HEK293 (cell line): ENCODE measurements around the gene STUB1.

Experiments
- CTCF ChIA-PET: fragments of 350-600 bp; formaldehyde crosslinking; extraction: SDS; loops from one replicate; lab custom pipeline; 2021; ENCODE audit warnings: antibody characterized with exemption; lab: Yijun Ruan, JAX
- POLR2A ChIA-PET: fragments of 300-600 bp; formaldehyde crosslinking; extraction: SDS; loops from one replicate; lab custom pipeline; 2020; ENCODE audit warnings: antibody characterized with exemption, inconsistent platforms; lab: Yijun Ruan, JAX
- H3K27ac ChIP-seq: fragments of 200-500 bp; sonication (Bioruptor generic); 2 replicates; pipeline ENCODE4 v1.5.1; 2014; ENCODE audit warnings: low read depth, low read length, control low read depth, inconsistent platforms; ENCODE audit errors: extremely low read depth
- H3K36me3 ChIP-seq, 2 experiments: fragments of 200-500 bp in 1 of 2; sonication (Bioruptor generic) in 1 of 2; 1 replicate in 1 of 2; 2 replicates in 1 of 2; pipeline ENCODE4 v1.5.1; 2014 to 2017; ENCODE audit warnings: inconsistent platforms in 2 of 2, low read length in 2 of 2; ENCODE audit not compliant: control insufficient read depth in 2 of 2, insufficient read depth in 1 of 2
- H3K4me1 ChIP-seq: fragments of 200-500 bp; sonication (Bioruptor generic); 2 replicates; pipeline ENCODE4 v1.5.1; 2014; ENCODE audit warnings: mild to moderate bottlenecking, low read length, inconsistent platforms; ENCODE audit not compliant: control insufficient read depth, insufficient read depth
- H3K4me3 ChIP-seq: 2 replicates; pipeline ENCODE4 v1.5.1; 2011; ENCODE audit warnings: low read depth, mild to moderate bottlenecking, control low read depth, low read length, moderate library complexity
- H3K9me3 ChIP-seq: fragments of 200-500 bp; sonication (Bioruptor generic); 2 replicates; pipeline ENCODE4 v1.5.1; 2014; ENCODE audit warnings: low read depth, low read length, inconsistent platforms; ENCODE audit not compliant: control insufficient read depth, insufficient read depth
- KLF9 ChIP-seq: fragments of 450-650 bp; formaldehyde crosslinking; IDR thresholded peaks from 2 replicates; pipeline ENCODE4 v1.5.1; 2016; ENCODE audit warnings: missing biosample characterization, missing genetic modification characterization, low read depth
- SP2 ChIP-seq: fragments of 450-650 bp; formaldehyde crosslinking; IDR thresholded peaks from 2 replicates; pipeline ENCODE4 v1.5.1; 2016; ENCODE audit warnings: missing biosample characterization, missing genetic modification characterization
- WT1 ChIP-seq: fragments of 450-650 bp; formaldehyde crosslinking; IDR thresholded peaks from 2 replicates; pipeline ENCODE4 v1.5.1; 2016; ENCODE audit warnings: missing biosample characterization, missing genetic modification characterization
- YY2 ChIP-seq: fragments of 450-650 bp; formaldehyde crosslinking; IDR thresholded peaks from 2 replicates; pipeline ENCODE4 v1.5.1; 2016; ENCODE audit warnings: missing biosample characterization, missing genetic modification characterization
- ZBTB10 ChIP-seq: fragments of 450-650 bp; formaldehyde crosslinking; IDR thresholded peaks from 2 replicates; pipeline ENCODE4 v1.5.1; 2016; ENCODE audit warnings: missing biosample characterization, missing genetic modification characterization
- ZBTB17 ChIP-seq: fragments of 450-650 bp; formaldehyde crosslinking; IDR thresholded peaks from 2 replicates; pipeline ENCODE4 v1.5.1; 2016; ENCODE audit warnings: missing biosample characterization, missing genetic modification characterization
- ZNF112 ChIP-seq: fragments of 450-650 bp; formaldehyde crosslinking; IDR thresholded peaks from 2 replicates; pipeline ENCODE4 v1.5.0; 2017; ENCODE audit warnings: missing biosample characterization, missing genetic modification characterization
- ZNF18 ChIP-seq: fragments of 450-650 bp; formaldehyde crosslinking; IDR thresholded peaks from 2 replicates; pipeline ENCODE4 v1.5.1; 2016; ENCODE audit warnings: missing biosample characterization, missing genetic modification characterization
- ZNF202 ChIP-seq: fragments of 450-650 bp; formaldehyde crosslinking; IDR thresholded peaks from 2 replicates; pipeline ENCODE4 v1.5.1; 2016; ENCODE audit warnings: missing biosample characterization, missing genetic modification characterization, borderline replicate concordance
- ZNF449 ChIP-seq: fragments of 450-650 bp; formaldehyde crosslinking; IDR thresholded peaks from 2 replicates; pipeline ENCODE4 v1.5.1; 2017; ENCODE audit warnings: missing biosample characterization, mild to moderate bottlenecking, missing genetic modification characterization, moderate library complexity
- ZNF768 ChIP-seq: fragments of 450-650 bp; formaldehyde crosslinking; IDR thresholded peaks from 2 replicates; pipeline ENCODE4 v1.5.1; 2018; ENCODE audit warnings: missing biosample characterization, mild to moderate bottlenecking, missing genetic modification characterization
- ZNF792 ChIP-seq: fragments of 450-650 bp; formaldehyde crosslinking; IDR thresholded peaks from 2 replicates; pipeline ENCODE4 v1.5.1; 2016; ENCODE audit warnings: missing biosample characterization, missing genetic modification characterization
- TF ChIP-seq, protein P1 (sequence below): fragments of 450-650 bp; formaldehyde crosslinking; IDR thresholded peaks from 2 replicates; pipeline ENCODE4 v1.5.1; 2017; ENCODE audit warnings: missing biosample characterization, missing genetic modification characterization
- TF ChIP-seq, protein P2 (sequence below): fragments of 450-650 bp; formaldehyde crosslinking; IDR thresholded peaks from 2 replicates; pipeline ENCODE4 v1.5.1; 2016; ENCODE audit warnings: missing biosample characterization, missing genetic modification characterization
- TF ChIP-seq, protein P3 (sequence below): fragments of 450-650 bp; formaldehyde crosslinking; optimal IDR thresholded peaks from 2 replicates; pipeline ENCODE3; 2016; ENCODE audit warnings: missing biosample characterization, mild to moderate bottlenecking, missing genetic modification characterization
- TF ChIP-seq, protein P4 (sequence below): fragments of 450-650 bp; formaldehyde crosslinking; IDR thresholded peaks from 2 replicates; pipeline ENCODE4 v1.5.1; 2016; ENCODE audit warnings: missing biosample characterization, missing genetic modification characterization
- TF ChIP-seq, protein P5 (sequence below): fragments of 450-650 bp; formaldehyde crosslinking; IDR thresholded peaks from 2 replicates; pipeline ENCODE4 v1.5.1; 2016; ENCODE audit warnings: missing biosample characterization, missing genetic modification characterization

Gene STUB1

DNA sequence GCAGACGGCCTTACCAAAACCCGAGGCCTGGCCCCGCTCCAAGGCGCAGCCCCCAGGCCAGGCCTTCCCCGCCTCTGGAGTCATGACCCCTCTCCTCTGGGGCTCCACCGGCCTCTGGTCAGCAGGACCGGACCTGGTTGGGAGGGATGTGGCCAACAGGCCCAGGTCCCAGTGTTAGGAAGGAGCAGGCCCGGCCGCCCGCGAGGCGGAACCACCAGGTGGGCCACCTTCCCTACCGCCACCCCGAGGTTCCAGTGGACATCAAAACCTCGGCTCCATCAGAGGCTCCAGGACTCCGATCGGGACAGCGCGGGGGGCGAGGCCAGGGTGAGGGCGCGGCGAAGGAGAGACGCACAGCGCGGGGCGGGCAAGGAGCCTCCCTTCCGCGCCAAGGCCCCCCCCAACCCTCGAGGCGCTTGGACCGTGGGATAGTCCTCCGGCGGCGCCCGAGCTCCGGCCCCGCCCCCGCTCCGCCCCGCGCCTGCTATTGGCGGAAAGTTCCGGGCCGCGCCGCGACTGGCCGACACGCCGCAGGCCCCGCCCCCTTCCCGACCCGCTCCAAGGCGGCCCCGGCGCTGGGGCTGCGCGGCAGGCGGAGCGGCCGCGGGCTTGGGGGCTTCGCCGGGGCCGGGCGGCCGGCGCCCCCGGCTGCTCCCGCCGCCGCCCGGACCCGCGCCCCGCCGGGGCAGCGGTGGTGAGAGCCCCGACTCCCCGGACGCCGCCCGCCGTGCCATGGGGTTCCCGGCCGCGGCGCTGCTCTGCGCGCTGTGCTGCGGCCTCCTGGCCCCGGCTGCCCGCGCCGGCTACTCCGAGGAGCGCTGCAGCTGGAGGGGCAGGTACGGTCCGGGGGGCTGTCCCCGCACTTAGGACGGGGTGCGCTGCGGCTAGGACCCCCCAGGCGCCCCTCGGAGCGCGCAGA is 34.6 kb downstream of the STUB1 start, which contains the start of gene METRN (continued):
- TF ChIP-seq ZNF112 (tag by site-specific recombination) = no peak
- TF ChIP-seq ZNF18 (tag by site-specific recombination) = no peak
- TF ChIP-seq, protein P1, sequence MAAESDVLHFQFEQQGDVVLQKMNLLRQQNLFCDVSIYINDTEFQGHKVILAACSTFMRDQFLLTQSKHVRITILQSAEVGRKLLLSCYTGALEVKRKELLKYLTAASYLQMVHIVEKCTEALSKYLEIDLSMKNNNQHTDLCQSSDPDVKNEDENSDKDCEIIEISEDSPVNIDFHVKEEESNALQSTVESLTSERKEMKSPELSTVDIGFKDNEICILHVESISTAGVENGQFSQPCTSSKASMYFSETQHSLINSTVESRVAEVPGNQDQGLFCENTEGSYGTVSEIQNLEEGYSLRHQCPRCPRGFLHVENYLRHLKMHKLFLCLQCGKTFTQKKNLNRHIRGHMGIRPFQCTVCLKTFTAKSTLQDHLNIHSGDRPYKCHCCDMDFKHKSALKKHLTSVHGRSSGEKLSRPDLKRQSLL (tag by site-specific recombination) = peak; percentile 95
- TF ChIP-seq, protein P2, sequence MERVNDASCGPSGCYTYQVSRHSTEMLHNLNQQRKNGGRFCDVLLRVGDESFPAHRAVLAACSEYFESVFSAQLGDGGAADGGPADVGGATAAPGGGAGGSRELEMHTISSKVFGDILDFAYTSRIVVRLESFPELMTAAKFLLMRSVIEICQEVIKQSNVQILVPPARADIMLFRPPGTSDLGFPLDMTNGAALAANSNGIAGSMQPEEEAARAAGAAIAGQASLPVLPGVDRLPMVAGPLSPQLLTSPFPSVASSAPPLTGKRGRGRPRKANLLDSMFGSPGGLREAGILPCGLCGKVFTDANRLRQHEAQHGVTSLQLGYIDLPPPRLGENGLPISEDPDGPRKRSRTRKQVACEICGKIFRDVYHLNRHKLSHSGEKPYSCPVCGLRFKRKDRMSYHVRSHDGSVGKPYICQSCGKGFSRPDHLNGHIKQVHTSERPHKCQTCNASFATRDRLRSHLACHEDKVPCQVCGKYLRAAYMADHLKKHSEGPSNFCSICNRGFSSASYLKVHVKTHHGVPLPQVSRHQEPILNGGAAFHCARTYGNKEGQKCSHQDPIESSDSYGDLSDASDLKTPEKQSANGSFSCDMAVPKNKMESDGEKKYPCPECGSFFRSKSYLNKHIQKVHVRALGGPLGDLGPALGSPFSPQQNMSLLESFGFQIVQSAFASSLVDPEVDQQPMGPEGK (tag by site-specific recombination) = peak; percentile 57
- TF ChIP-seq, protein P3, sequence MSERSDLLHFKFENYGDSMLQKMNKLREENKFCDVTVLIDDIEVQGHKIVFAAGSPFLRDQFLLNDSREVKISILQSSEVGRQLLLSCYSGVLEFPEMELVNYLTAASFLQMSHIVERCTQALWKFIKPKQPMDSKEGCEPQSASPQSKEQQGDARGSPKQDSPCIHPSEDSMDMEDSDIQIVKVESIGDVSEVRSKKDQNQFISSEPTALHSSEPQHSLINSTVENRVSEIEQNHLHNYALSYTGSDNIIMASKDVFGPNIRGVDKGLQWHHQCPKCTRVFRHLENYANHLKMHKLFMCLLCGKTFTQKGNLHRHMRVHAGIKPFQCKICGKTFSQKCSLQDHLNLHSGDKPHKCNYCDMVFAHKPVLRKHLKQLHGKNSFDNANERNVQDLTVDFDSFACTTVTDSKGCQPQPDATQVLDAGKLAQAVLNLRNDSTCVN (tag by site-specific recombination) = peak; percentile 46

DNA sequence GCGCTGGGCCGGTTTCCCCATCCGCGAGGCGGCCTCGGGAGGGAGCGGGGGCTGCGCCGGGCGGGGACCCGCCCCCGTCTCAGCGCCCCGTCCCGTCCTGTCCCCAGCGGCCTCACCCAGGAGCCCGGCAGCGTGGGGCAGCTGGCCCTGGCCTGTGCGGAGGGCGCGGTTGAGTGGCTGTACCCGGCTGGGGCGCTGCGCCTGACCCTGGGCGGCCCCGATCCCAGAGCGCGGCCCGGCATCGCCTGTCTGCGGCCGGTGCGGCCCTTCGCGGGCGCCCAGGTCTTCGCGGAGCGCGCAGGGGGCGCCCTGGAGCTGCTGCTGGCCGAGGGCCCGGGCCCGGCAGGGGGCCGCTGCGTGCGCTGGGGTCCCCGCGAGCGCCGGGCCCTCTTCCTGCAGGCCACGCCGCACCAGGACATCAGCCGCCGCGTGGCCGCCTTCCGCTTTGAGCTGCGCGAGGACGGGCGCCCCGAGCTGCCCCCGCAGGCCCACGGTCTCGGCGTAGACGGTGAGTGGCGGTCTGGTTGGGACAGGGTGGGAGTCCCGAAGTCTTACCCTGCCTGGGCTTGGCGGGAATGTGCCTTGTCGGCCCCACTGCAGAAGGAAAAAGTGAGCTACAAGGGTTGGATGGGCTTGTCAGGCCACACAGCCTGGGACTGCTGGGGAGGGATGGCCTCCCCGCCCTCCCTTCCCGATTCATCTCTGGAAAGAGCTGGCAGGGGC is 35.4 kb downstream of the STUB1 start:
- Histone ChIP-seq H3K9me3 (no peaks in the 10 kb centered on the region), H3K4me1 (peaks cover 10% of the 10 kb centered on the region), H3K36me3 (peaks cover 0 to 7% of the 10 kb centered on the region in 2 experiments; a peak in 1 of 3 replicates), H3K27ac (peak overlapping the region; percentile 66; the same call in 1 of the 2 replicates), H3K4me3 (peak overlapping the region; percentile 44)
- ChIA-PET CTCF (interaction anchor here (0.6 to 3.9 kb wide), 6 partner anchors 8 to 73 kb away, joined by 3 to 38 read pairs (median 6); partner anchors contain the start of genes CCDC78, CHTF18 and RPUSD1), POLR2A (interaction anchor here (0.8 to 1.7 kb wide), 8 partner anchors 8 to 89 kb away, joined by 3 to 8 read pairs (median 4); partner anchors contain the start of genes CCDC78 and HAGHL)
- TF ChIP-seq KLF9 (tag by site-specific recombination) = peak; percentile 35; the same call in 1 of the 2 replicates
- peak; percentile 46; the same call in 1 of the 2 replicates for TF ChIP-seq WT1 (tag by site-specific recombination)
- TF ChIP-seq YY2 (tag by site-specific recombination) = no peak
- peak; percentile 44; the same call in 1 of the 2 replicates for TF ChIP-seq ZNF792 (tag by site-specific recombination)
- TF ChIP-seq, protein P3 (tag by site-specific recombination) = peak; percentile 61
- TF ChIP-seq ZNF449 = peak; percentile 77
- TF ChIP-seq SP2 (tag by site-specific recombination) = no peak
- TF ChIP-seq, protein P4, sequence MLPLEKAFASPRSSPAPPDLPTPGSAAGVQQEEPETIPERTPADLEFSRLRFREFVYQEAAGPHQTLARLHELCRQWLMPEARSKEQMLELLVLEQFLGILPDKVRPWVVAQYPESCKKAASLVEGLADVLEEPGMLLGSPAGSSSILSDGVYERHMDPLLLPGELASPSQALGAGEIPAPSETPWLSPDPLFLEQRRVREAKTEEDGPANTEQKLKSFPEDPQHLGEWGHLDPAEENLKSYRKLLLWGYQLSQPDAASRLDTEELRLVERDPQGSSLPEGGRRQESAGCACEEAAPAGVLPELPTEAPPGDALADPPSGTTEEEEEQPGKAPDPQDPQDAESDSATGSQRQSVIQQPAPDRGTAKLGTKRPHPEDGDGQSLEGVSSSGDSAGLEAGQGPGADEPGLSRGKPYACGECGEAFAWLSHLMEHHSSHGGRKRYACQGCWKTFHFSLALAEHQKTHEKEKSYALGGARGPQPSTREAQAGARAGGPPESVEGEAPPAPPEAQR (tag by site-specific recombination) = no peak
- no peak for TF ChIP-seq ZNF202 (tag by site-specific recombination)
- TF ChIP-seq ZBTB10 = no peak
- no peak for TF ChIP-seq ZNF768 (tag by site-specific recombination)
- TF ChIP-seq, protein P5, sequence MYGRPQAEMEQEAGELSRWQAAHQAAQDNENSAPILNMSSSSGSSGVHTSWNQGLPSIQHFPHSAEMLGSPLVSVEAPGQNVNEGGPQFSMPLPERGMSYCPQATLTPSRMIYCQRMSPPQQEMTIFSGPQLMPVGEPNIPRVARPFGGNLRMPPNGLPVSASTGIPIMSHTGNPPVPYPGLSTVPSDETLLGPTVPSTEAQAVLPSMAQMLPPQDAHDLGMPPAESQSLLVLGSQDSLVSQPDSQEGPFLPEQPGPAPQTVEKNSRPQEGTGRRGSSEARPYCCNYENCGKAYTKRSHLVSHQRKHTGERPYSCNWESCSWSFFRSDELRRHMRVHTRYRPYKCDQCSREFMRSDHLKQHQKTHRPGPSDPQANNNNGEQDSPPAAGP (tag by site-specific recombination) = peak; percentile 58
- no peak for TF ChIP-seq ZBTB17 (tag by site-specific recombination)
